Measurements from ENCODE around the gene COLQ. TPM values are rescaled to one million over a fixed set of nuclear protein-coding genes. Genes with fewer than 3 reads are reported as not detected.

The COLQ gene
- total RNA-seq, 1 donor from 2014 or later, result 1.2 TPM

DNA sequence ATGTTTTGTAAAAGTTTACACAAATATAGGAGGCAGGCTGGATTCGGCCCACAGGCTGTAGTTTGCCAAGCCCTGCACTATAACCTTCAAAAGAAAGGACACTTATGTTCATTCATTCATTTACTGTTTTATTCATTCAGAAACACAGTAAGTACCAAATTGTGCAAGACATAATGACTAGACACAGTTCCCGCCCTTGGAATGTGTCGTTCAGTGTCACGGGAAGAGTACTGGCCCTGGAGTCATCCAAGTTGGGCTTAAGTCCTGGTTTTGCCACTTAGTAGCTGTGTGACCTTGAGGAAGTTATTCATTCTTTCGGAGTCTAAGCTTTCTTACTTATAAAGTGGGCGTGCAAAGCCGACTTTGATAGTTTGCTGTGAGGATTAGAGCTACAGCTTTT lies 22.0 kb downstream of the COLQ start:
- H3K36me3 Mint-ChIP-seq (ENCODE audit: low read depth), result no peaks in the 10 kb centered on the region

DNA sequence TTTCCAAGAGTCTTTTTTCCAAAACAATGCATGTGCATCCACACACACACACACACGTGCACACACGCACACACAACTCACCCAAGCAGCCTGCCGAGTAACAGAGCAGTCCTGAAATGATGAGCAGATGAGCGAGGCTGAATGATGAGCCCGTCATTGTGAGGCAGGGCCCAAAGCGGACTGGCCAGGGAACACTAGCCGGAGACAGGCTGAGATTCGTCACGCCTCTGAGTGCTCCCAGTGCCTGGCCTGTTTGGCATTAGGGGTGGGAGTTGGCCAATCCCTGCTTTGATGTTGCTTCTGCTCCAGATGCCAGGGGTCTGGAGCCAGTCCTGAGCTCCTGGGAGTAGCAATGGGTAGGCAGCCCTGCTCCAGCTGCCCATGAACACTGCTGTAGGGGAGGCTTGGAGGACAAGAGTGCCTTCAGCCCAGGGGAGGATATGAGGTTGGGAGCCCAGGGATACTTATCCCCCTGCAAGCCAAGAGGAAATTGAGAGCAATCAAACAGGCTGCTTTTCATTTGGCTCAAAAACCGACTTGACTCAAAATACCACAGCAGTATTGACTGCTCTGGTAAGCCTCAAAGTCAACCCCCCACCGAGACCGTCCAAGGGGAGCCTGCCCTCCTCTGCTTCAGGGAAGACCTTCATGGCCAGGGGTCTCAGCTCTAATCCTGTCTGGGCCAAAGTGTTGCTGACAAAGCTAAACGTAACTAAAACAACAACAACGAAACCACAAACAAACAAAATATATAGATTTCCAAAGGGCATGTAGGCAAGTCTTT lies 22.9 kb downstream of the COLQ start:
- no peaks in the 10 kb centered on the region for H3K36me3 Mint-ChIP-seq (ENCODE audit: low read depth)
- H3K4me1 Mint-ChIP-seq, result no peaks in the 10 kb centered on the region
- no peak for ATAC-seq (ENCODE audit: low read depth)
- ChIA-PET POLR2A (no interaction called here), CTCF (no interaction called here)
- DNase-seq, result no peak
- H3K9me3 Mint-ChIP-seq, result no peaks in the 10 kb centered on the region
- TF ChIP-seq, protein P1, sequence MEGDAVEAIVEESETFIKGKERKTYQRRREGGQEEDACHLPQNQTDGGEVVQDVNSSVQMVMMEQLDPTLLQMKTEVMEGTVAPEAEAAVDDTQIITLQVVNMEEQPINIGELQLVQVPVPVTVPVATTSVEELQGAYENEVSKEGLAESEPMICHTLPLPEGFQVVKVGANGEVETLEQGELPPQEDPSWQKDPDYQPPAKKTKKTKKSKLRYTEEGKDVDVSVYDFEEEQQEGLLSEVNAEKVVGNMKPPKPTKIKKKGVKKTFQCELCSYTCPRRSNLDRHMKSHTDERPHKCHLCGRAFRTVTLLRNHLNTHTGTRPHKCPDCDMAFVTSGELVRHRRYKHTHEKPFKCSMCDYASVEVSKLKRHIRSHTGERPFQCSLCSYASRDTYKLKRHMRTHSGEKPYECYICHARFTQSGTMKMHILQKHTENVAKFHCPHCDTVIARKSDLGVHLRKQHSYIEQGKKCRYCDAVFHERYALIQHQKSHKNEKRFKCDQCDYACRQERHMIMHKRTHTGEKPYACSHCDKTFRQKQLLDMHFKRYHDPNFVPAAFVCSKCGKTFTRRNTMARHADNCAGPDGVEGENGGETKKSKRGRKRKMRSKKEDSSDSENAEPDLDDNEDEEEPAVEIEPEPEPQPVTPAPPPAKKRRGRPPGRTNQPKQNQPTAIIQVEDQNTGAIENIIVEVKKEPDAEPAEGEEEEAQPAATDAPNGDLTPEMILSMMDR (IDR thresholded peaks at IDR 0.05), result no peak
- peaks cover 2% of the 10 kb centered on the region for H3K27me3 Mint-ChIP-seq
- H3K27ac Mint-ChIP-seq, result no peak overlapping the region
- intact Hi-C loops (cut with micrococcal nuclease), result no loop called here
- H3K4me3 Mint-ChIP-seq, result no peak overlapping the region

More for the DNA sequence above, 22.0 kb downstream of the COLQ start:
- no peak overlapping the region for H3K4me3 Mint-ChIP-seq
- ATAC-seq (ENCODE audit: low read depth) (no peak), DNase-seq (no peak)
- H3K27me3 Mint-ChIP-seq, result peaks cover 2% of the 10 kb centered on the region
- no peaks in the 10 kb centered on the region for H3K9me3 Mint-ChIP-seq
- ChIA-PET CTCF (no interaction called here), POLR2A (no interaction called here)
- no peak overlapping the region for H3K27ac Mint-ChIP-seq
- H3K4me1 Mint-ChIP-seq, result no peaks in the 10 kb centered on the region
- intact Hi-C loops (cut with micrococcal nuclease), result no loop called here
- TF ChIP-seq, protein P1 (IDR thresholded peaks at IDR 0.05), result no peak

DNA sequence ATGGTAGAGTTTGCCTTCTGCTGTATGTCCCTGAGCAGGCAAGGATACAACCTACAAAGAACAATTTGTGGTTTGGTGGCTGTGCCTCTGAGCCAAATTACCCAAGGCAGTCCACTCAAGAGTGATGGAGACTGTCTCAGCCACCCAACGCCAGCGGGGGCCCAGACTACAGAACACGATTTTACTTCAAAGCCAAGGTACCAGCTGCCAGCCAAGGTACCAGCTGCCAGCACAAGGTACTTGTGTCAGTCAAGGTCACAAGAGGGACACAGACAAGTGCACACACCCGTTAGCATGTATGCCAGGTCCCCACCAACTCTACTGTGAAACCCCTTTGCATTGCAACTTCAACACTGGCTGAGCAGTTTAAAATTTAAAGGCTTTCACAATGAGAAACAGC lies 23.5 kb downstream of the COLQ start:
- H3K9me3 Mint-ChIP-seq, result no peaks in the 10 kb centered on the region
- ChIA-PET POLR2A (no interaction called here), CTCF (no interaction called here)
- no peak overlapping the region for H3K4me3 Mint-ChIP-seq
- H3K27ac Mint-ChIP-seq, result no peak overlapping the region
- TF ChIP-seq, protein P1 (IDR thresholded peaks at IDR 0.05), result no peak
- DNase-seq, result no peak
- no peak for ATAC-seq (ENCODE audit: low read depth)
- intact Hi-C loops (cut with micrococcal nuclease), result no loop called here
- H3K4me1 Mint-ChIP-seq, result no peaks in the 10 kb centered on the region
- peaks cover 2% of the 10 kb centered on the region for H3K27me3 Mint-ChIP-seq
- H3K36me3 Mint-ChIP-seq (ENCODE audit: low read depth), result no peaks in the 10 kb centered on the region

DNA sequence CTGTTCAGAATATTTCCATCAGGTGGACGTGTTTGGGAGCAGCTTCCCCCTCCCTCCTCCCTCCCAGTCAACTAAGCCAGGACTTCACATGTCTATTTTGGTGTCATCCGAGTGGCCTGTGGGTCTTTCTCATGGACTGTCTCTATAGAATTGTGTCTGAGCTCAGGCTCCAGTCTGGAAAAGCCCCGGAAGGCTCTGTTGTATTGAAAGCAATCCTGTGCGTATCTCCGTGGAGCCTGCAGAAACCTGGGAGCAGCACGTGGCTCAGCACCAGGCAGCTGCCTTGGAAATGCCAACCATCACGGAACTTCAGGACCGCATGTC lies 25.2 kb downstream of the COLQ start:
- no peaks in the 10 kb centered on the region for H3K36me3 Mint-ChIP-seq (ENCODE audit: low read depth)
- POLR2A ChIA-PET, result no interaction called here
- no peak overlapping the region for H3K4me3 Mint-ChIP-seq
- H3K27me3 Mint-ChIP-seq, result no peaks in the 10 kb centered on the region
- H3K4me1 Mint-ChIP-seq, result no peaks in the 10 kb centered on the region
- intact Hi-C loops (cut with micrococcal nuclease), result no loop called here
- H3K9me3 Mint-ChIP-seq, result no peaks in the 10 kb centered on the region
- ATAC-seq (ENCODE audit: low read depth), result no peak
- CTCF ChIA-PET, result no interaction called here
- H3K27ac Mint-ChIP-seq, result no peak overlapping the region
- no peak for DNase-seq
- TF ChIP-seq, protein P1 (IDR thresholded peaks at IDR 0.05), result no peak

DNA sequence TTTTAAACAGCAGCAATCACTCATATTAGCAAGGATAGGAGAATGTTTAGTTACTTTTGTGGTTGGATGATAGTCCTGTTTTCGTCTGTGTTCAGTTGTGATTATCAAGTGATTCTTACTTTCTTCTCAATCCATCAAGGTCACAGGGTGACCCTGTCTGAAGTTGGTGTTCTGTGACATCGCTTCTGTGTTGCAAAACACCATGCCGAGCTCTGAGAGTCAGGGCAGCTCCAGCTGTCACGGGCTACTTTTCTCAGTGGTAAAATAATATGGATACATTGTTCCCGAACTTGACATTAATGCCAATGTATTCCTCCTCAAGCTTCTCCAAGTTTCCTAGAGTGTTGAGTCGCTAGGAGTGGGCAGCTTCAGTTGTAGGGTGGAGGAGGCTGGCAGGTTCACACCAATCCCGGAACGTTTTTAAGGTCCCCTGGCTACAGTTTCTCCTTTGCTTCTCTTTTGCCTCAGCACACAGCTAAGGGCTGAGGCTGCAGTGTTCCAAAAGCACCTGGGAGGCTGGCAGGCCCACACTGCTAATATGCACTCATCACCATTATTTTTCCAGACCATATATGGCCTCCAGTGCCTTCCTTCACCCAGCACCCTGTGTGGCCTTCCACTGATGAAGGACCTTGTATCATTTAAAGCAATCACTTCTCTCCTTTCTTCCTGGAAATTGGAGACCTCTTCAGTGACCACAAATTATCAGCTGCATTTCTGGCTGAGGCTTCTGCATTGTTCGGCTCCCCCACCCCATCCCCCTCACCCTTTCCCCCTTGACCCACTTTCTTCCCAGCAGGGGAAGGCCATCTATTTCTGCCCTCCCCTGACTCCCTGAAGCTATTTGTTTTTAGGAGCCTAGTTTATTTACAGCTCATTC lies 25.8 kb downstream of the COLQ start:
- intact Hi-C loops (cut with micrococcal nuclease), result no loop called here
- Mint-ChIP-seq H3K4me1 (no peaks in the 10 kb centered on the region), H3K27me3 (no peaks in the 10 kb centered on the region), H3K9me3 (no peaks in the 10 kb centered on the region), H3K27ac (no peak overlapping the region), H3K36me3 (ENCODE audit: low read depth) (no peaks in the 10 kb centered on the region), H3K4me3 (no peak overlapping the region)
- ATAC-seq (ENCODE audit: low read depth) (no peak), DNase-seq (no peak)
- CTCF ChIA-PET, result no interaction called here
- POLR2A ChIA-PET, result no interaction called here
- TF ChIP-seq, protein P1 (IDR thresholded peaks at IDR 0.05), result no peak

Measured in activated B cell treated with CpG ODN at 0.5 μM for 24 hours (primary cell).